HG02981 (cell line): ENCODE results near the gene C1QBP.
"Not testable (repeated sequence)": the region's sequence is repeated elsewhere in the genome, so short reads cannot be mapped to it uniquely, and the experiment has no call there.

Source experiments
- ATAC-seq: cut with Tn5 transposase; IDR thresholded peaks from one replicate; pipeline ENCODE4 v1.9.1; 2021; ENCODE audit warnings: mild to moderate bottlenecking, moderate library complexity; ENCODE audit not compliant: unreplicated experiment

C1QBP gene

DNA sequence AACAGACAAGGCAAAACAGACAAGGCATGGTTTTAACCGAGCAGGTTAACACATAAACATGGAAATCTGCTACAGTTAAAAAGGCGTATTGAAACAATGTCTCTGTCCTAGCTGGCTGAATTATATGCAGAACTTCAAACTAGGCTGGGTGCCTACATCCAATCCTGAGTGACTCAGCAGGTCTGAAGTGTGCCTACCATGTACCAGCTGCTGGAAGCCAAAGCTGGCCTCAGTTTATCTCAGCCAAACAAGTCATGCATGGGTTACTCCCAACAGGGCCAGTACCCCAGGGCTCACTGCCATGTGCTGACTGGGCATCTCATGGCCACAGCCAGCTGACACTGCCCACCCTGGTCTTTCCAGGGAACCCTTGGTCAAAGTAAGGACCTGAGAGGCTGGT, 4.0 kb downstream of the C1QBP start:
- ATAC-seq = no peak

DNA sequence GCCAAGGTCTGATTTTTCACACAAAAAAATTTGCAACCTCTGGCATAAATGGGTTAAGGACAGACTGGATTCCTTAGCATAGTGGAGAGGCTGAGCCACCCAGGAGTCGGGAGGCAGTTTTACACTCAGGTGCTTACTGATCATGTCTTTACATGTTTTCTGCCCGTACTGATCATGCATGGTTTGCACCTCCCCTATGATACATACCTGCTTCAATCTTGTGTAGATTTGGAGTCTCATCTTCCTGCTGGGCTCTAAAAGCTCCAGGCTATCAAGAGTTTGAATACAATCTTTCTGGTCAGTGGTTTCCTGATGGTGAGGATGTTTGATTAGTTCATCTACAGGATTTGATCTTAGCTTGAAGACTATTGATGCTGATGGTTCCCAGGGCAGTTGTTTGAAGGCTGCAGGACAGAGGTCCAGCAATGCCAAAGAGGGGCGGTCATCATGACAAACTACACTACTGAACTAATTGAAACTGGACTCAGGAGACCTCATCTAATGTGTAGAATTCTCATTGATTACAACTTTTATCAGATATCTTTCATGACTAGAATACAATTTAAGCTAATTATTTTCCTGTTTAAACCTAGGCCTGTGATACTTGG, 6.9 kb downstream of the C1QBP start:
- ATAC-seq = no peak

DNA sequence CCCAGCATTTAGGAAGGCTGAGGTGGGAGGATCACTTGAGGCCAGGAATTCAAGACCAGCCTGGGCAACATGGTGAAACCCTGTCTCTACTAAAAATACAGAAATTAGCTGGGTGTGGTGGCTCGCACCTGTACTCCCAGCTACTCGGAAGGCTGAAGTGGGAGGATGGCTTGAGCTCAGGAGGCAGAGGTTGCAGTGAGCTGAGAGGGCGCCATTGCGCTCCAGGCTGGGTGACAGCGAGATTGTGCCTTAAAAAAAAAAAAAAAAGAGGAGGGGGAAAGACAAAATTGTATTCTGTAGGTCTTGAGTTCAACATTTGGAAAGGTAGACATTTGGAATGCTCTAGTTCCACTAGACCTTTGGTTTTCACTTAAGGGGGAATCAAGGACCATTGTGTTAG, 7.7 kb downstream of the C1QBP start:
- not testable (repeated sequence) for ATAC-seq

DNA sequence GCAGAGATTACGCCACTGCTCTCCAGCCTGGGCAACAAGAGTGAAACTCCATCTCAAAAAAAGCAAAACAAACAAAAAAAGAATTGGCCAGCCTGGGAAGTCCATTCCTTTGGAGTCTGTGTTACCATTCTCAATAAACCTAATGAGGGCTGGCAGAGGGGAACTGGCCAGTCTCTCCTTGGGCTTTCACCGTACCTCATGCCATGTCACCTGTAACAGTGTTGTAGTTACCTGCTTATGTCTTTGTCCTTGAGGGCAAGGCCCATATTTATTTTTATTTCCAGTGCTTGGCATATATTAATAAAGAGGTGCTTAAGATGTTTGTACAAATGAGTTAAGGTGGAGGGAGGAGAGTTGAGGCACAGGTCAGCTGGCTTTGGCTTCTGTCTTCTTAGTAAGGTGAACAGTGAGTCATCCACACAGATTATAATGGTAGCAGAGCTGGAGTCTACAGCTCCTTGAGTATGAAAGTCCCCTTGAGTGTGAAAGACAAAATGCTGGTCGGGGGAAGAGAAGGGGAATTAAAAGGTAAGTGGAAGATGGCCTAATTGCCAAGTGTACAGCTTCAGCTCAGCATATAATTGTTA, 8.4 kb downstream of the C1QBP start:
- ATAC-seq = no peak

DNA sequence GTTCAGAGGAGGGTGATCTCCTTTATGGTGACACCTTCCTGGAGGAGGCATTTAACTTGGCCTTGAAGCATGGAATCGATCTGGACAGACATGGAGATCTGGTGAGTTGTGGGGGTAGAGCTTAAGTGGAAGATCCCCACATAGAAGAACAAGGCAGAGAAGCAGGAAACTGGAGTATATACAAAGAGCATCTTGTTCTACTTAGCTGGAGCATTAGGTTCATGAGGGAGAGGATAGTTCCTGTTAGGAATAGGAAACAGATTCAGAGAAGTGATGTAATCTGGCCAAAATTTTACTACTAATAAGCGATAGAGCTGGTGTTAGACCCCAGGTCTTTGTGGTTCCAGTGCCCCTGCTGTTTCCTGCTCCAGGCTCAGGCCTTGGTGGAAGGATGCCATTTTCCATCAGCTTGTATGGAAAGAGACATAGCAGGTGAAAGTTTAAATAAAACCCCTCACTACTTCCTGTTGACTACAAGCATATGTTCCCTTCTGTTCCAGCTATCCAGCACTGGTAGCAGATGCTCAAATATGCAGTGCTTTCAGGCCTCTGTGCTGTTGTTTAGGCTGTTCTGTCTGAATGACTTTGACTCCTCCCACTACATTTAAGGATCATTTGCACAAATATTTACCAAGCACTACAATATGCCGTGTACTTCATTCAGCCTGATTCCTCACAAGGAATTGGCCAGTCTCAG, 9.6 kb downstream of the C1QBP start:
- ATAC-seq = no peak

DNA sequence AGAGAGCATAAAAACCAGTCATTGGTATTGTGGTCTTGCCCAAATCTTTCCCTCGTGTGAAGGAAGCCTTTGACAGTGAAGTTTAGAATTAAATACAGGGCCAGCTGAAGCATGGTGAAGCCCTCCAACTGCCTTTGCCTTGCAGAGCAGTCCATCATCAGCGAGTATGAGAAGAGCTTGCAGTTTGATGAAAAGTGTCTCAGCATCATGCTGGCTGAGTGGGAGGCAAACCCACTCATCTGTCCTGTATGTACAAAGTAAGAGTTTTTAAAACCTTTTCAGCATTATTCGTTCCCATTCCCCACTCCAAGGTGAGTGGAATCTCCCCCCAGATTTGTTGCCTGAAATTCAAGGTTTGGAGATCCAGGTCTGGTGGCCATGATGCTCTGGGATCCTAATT, 13.1 kb downstream of the C1QBP start:
- ATAC-seq = no peak

DNA sequence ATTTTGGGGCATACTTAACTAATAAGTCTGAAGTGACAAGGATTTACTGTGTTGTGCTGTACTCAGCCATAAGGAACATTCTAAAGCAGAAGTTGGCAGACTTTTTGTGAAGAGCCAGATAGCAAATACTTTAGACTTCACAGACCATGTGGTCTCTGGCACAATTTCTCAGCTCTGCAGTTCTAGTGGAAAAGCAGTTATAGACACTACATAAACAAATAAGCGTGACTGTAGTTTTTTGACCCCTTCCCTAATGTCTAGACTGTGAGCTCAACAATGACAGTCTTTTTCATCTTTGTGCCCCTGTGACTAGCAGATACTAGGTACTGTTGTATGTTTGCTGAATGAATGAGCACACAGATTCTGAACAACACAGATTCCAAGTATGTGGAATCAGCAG, 14.0 kb downstream of the C1QBP start:
- ATAC-seq = no peak

DNA sequence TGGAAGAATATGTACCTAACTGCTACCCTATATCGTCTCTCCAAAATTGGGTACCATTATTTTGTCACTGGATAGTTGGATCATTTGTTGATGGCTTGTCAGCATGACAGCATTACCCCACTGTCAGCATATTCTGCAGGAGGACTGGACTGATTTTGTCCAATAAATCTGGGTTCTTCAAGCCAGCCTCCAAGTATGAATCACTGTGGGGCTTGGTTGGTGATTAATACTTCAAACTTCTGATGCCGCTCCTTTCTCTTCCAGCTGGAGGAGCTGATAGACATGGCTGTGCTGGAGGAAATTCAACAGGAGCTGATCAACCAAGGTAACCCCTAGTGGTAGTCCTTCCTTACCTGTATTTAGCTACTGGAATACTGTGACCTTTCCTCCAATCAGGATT, 16.4 kb downstream of the C1QBP start:
- ATAC-seq = no peak

DNA sequence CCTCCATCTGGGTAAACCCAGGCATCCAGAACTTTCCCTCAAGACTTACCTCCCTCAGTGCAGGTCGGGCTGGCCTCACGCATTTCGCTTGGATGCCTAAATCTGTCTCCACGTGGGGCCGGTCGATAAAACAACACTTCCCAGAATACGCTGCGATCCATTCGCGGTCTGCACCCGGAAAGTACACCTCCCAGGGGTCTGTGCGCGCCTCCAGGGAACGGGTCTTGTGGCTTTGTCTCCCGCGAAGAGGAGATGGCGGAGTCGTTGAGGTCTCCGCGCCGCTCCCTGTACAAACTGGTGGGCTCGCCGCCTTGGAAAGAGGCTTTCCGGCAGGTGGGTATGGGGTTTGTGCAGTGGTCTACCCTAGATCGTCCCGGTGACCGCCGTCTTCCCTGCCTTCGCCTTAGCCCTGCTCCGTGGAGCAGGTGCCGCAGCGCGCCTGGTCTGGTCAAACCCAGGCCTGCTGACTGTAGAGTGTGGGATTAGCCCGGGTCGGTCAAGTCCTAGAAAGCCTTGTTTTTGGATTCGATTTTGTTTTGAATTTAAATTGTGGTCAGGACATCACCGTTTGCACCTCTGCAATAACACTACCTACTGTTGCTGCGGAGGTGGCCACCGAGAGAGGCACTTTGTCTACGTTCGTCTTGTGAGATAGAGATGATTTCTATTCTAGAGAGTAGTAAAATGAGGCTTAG, 18.8 kb downstream of the C1QBP start, which contains the start of gene RPAIN:
TSS of gene RPAIN (plus strand) at position 224 of the 695 bp plus-strand sequence. CDS start at position 253, 29 bp downstream.
- peak; percentile 43 for ATAC-seq

DNA sequence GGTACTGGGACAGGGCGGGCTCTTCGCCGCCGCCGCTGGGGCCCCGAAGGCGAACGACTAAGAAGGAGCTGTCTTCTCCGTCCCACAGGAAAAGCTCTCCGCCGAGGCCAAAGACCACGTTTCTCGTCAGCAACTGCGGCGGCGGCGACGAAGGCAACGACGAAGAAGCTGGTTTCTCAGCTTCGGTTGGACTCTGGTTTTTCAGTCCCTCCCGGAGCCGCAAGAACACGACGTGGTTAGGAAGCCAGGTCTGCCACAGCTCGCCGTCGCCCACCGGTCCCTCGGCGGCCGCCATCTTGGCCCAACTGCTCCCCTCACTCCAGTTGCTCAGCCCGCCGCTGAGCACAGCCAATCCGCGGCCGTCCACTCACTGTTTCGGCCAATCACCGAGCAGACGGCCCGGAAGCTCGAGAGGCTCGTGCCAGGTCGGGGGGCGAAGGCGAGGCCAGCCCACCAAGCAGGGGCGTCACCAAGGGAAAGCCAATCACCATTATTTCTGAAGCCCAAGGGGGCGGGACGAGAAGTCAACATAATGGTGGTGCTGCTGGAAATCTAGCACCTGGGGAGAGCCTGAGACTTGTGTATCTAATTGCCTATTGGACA, 19.5 kb downstream of the C1QBP start, which contains the start of gene NUP88:
TSS of gene NUP88 (minus strand) at position 307 of the 603 bp plus-strand sequence. CDS start at position 295, 12 bp downstream.
- peak; percentile 86 for ATAC-seq

DNA sequence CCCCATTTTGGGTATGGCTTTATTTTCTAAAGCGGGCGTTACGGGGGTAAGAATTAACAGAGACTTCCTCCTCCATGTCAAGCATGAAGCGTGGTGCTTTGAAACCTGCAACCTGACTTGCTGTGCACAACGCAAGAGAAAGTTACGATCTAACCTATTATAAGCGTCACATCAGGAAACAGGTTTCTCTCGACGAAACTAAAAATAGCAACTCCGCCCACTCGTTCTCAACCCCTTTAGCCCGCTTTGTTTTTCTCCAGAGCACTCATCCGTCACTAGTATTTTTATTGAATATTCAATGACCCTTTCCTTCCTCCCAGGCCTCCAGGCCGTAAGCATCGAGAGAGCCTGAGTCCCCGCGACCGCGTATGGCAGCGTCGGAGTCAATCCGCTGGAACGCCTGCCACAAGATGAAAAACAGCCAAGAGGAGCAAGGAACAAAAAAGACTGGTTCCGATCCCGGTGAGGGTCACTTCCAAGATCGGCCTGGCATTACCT, 20.0 kb downstream of the C1QBP start:
- ATAC-seq = peak; percentile 36

DNA sequence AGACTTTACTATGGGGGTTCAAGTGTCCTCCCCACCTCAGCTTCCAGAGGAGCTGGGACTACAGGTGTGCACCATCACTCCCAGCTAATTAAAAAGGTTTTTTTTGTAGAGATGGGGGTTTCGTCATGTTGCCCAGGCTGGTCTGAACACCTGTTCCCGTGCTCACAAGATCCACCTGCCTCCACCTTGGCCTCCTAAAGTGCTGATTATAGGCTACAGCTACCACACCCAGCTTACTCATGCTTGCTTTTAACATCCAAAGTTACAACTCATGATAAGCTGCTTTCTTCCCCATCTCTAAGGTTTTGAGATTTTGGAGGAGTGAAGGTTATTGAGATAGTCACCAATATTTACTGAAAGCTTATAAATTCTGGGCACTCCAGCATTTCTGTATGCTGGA, 22.1 kb downstream of the C1QBP start:
- ATAC-seq = no peak

DNA sequence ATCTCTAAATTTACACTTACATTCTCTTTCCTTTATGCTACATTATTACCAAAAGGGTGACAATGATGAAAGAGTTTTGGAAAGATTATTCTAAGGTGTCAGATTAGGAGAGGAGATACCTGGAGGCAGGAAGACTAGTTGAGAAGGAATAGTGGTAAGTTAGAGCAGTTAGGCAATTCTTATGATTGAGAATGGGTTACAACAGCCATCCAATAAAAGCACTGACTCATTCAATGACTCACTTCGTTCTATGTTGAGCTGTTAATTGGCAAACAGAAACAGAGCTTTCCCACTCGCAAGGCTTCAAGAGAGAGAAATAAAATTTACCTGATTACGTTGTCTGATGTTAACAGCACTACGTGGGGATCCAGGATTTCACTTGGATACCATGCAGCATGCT, 25.3 kb downstream of the C1QBP start:
- no peak for ATAC-seq

DNA sequence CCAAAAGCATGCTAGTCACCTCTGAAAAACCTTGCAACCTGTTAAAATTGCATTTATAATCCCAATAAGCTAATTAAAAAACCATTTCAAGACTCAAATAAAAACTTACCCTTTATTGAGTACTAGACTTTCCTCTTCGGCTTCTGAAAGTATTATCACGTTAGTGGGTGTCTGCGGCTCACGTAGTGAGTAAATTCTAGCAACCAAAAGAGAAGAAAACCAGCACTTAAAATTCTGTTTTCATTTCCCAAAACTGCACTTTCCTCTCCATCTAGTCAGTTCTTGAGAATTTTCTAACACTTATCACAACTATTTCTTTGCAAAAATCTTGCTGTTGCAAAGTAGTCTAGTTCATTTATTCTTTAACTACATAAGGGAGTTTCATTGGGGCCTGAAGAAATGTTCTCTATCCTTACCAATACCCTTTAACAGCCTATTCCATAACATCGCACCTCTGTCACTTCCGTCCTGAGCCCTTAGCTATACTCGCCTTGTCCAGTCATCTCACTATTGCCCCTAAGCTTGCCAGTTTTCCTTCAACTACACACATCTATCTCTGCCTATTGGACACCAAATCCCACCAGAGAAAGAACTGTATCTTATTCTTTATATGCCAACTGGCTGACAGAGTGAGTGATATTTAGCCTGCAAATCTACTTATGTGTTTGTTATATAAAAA, 28.2 kb downstream of the C1QBP start:
- no peak for ATAC-seq

DNA sequence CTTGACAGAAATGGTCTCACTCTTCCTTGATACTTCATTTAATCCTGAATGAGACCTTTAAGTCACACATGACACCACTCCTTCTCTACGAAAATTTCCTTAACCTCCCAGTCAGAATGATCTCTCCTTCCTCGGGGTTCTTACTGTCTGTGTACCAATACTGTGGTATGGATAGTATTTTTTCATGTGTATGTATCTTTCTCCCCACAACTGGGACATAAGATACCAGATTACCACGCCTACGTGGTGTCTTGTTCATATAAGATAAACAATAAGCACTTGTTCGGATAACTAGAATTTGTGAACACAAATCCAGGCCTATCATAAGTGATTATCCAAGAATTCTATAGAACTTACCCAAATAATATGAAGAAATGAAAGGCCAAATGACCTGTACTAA, 30.8 kb downstream of the C1QBP start:
- no peak for ATAC-seq

DNA sequence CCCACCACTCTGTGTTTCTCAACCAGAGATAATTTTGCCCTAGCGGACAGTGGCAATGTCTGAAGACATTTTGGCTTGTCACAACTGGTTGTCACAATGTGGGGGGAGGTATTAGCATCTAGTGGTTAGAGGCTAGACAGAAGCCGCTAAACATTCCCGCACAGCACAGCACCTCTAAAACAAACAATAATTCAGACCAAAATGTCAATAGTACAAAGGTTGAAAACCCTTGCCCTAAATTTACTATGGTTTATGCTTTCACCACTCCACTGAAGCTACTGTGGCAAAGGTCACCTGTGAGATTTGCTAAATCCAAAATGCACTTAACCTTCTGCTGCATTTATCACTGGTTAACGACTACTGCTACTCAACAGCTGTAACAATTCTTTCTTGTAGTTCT, 33.6 kb downstream of the C1QBP start:
- ATAC-seq = no peak

DNA sequence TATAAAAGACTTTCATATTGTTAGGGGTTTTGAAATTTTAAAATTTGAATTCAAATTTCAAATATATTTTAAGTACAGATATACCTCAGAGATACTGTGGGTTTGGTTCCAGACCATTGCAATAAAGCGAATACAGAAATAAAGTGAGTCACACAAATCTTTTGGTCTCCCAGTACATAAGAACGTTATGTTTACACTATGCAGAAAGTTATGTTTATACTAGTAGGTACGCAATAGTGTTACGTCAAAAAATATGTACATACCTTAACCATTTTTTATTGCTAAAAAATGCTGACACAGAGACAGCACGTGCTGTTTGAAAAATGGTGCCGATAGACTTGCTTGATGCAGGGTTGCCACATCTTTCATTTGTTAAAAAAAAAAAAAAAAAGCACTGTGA, 39.2 kb downstream of the C1QBP start:
- ATAC-seq = no peak

DNA sequence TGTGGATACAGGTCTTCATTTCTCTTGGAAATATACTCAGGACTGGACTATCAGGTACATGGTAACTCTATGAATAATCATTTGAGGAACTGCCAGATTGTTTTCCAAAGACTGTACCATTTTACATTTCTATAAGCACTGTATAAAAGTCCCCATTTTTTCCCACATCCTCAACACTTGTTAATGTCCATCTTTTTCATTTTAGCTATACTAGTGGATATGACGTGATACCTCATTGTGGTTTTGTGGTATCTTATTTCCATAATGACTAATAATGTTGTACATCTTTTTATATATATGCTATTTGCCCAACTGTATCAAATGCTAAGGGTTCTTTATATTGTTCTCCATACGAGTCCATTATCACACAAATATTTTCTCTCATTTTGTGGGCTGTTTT, 42.3 kb downstream of the C1QBP start:
- ATAC-seq = no peak

DNA sequence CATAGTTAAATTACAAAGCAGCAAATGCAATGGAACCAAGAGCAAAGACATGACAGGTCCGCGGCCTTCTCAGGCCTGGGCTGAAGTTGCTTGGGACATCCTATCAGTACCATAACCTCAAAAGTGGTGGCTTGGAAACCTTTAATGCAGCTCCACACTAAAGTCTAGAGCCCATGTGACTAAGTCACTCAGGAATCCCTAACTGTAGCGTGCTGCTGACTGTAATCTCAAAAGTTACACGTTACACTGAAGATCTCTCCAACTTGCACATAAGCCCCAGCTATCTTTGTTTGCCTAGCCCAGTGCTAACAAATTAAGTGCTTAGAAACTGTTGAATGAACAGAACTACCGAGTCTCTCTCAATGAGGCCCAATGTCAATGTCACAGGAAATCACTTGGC, 47.3 kb downstream of the C1QBP start:
- ATAC-seq = no peak
